ENCODE results near the gene RCCD1.

RCCD1 gene

DNA sequence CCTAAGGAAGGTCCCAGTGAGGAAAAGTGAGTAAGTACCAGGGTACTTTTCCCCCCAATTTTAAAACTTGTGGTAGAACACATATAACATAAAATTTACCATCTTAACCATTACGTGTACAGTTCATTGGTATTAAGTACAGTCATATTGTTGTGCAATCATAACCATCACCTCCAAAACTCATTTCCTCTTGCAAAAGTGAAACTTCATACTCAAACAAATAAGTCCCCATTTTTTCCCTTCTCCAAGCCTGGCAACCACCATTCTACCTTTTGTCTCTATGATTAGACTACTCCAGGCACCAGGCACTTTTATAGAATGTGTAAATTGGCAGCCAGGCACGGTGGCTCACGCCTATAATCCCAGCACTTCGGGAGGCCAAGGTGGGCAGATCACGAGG lies 27.5 kb downstream of the RCCD1 start:
- CTCF ChIA-PET: interaction anchor here (1.1 to 12.5 kb wide), 7 partner anchors 12 to 51 kb away, joined by 3 to 169 read pairs (median 18); partner anchors contain the start of genes HDDC3, PRC1 and RCCD1
- DNase-seq (ENCODE audit: extremely low spot score): no peak
- no peak for TF ChIP-seq CTCF (IDR thresholded peaks at IDR 0.05; ENCODE audit: control extremely low read depth, extremely low read depth, low read depth, missing control alignments)
- POLR2A ChIA-PET: no interaction called here

DNA sequence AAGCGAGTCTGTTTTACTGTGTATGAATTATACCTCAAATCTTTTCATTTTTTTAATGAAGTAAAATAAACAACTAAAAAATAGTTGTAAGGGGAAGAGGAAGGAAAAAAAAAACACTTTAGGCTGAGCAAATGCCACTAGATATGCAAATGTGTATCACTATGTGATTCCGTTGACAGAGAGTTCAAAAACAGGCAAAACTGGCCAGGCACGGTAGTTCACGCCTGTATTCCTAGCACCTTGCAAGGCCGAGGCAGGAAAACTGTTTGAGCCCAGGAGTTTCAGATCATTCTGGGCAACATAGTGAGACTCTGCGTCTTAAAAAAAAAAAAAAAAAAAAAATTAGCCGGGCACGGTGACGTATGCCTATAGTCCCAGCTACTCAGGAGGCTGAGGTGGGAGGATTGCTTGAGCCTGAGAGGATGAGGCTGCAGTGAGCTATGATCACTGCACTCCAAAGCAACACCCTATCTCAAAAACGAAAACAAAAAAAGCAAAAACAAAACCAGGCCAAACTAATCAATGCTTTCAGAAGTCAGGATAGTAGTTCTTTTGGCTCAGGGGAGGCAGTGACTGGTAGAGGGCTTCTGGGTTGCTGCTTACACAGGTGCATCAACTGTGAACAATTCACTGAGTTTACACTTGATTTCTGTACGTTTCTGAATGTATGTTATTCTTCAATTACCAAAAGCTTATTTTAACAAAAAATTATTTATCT lies 32.3 kb downstream of the RCCD1 start:
- ChIA-PET POLR2A (no interaction called here), CTCF (interaction anchor here (0.8 to 12.5 kb wide), 6 partner anchors 16 to 55 kb away, joined by 3 to 169 read pairs (median 4); partner anchors contain the start of genes HDDC3 and RCCD1)
- peak; percentile 38 for DNase-seq (ENCODE audit: extremely low spot score)
- TF ChIP-seq CTCF (IDR thresholded peaks at IDR 0.05; ENCODE audit: control extremely low read depth, extremely low read depth, low read depth, missing control alignments): no peak

DNA sequence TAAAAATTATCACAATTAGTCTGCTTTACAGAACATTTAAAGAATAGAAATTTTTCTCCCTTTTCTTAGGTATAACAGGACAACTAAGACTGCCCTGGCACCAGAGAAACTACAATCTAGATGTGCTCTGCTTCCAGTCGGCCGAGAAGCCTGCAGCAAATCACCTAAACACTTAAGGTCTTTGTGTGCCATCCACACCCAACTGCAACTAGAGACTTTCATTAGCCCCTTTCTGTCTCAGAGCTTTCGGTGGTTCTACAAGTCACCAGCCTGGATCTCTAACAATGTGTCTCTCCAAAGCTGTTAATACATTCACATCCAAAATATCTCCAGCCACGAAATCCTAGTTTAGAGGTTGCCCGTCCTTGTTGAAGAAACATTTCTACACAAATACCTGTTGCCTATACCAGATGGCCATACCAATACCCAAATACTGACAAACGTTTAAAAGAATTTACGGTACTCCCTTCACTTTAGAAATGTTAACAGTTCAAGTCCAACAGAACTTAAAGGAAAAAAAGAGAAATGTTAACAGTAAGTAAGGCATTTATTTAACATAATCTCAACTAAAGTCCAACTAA lies 33.0 kb downstream of the RCCD1 start:
- ChIA-PET CTCF (interaction anchor here (0.9 to 12.5 kb wide), 5 partner anchors 29 to 57 kb away, joined by 3 to 169 read pairs (median 3); partner anchors contain the start of genes HDDC3 and RCCD1), POLR2A (no interaction called here)
- DNase-seq (ENCODE audit: extremely low spot score): no peak
- TF ChIP-seq CTCF (IDR thresholded peaks at IDR 0.05; ENCODE audit: control extremely low read depth, extremely low read depth, low read depth, missing control alignments): no peak

DNA sequence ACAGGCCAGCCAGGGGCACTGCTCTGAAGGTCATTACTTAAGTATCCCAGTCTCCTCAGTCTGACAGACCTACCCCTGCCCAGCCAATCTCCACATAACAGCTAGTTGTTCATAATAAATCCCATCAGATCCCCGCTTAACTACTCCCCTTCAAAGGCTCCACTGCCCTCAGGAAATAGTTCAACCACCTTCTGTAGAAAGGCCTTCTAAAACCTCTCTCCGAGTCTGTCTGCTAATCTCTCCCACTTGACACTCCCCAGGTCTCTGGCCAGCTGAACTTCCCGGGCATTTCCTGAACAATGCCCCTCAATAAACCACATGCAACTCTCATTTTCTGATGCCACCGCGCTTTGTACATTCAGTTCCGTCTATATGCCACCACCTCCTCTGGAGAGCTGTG lies 33.6 kb downstream of the RCCD1 start:
- ChIA-PET CTCF (interaction anchor here (0.9 to 12.5 kb wide), 4 partner anchors 30 to 57 kb away, joined by 3 to 169 read pairs (median 4); partner anchors contain the start of genes HDDC3 and RCCD1), POLR2A (no interaction called here)
- TF ChIP-seq CTCF (IDR thresholded peaks at IDR 0.05; ENCODE audit: control extremely low read depth, extremely low read depth, low read depth, missing control alignments): no peak
- no peak for DNase-seq (ENCODE audit: extremely low spot score)

DNA sequence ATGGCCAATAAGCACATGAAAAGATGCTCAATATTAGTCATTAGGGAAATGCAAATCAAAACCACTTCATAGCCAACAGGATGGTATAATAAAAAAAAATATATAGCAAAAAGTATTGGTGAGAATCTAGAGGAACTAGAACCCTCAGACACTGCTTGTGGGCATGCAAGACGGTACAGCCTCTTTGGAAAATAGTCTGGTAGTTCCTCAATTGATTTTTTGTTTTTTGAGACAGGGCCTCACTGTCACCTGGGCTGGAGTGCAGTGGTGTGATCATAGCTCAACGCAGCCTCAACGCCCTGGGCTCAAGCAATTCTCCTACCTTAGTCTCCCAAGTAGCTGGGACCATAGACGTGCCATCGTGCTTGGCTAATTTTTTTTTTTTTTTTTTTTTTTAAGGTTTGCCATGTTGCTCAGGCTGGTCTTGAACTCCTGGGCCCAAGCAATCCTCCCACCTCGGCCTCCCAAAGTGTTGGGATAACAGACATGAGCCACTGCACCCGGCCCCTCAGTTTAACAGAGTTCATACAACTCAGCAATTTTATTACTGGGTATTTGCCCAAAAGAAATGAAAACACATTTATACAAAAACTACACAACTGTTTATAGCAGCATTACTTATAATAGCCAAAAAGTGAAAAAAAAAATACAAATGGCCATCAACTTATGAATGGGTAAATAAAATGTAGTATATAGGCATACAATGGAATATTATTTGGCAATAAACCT lies 34.5 kb downstream of the RCCD1 start:
- ChIA-PET CTCF (interaction anchor here (1.2 to 1.7 kb wide), 4 partner anchors 10 to 56 kb away, joined by 3 to 5 read pairs (median 4); partner anchors contain the start of gene HDDC3), POLR2A (interaction anchor here (0.5 kb wide), 1 partner anchor 9 kb away, joined by 3 read pairs; no protein-coding TSS in a partner anchor)
- TF ChIP-seq CTCF (IDR thresholded peaks at IDR 0.05; ENCODE audit: control extremely low read depth, extremely low read depth, low read depth, missing control alignments): no peak
- DNase-seq (ENCODE audit: extremely low spot score): no peak

GRCh38 chr15:90990446-90990845 lies 35.8 kb downstream of the RCCD1 start:
- TF ChIP-seq CTCF (IDR thresholded peaks at IDR 0.05; ENCODE audit: control extremely low read depth, extremely low read depth, low read depth, missing control alignments): no peak
- DNase-seq (ENCODE audit: extremely low spot score): no peak
- CTCF ChIA-PET: interaction anchor here (1.2 to 1.7 kb wide), 4 partner anchors 11 to 57 kb away, joined by 3 to 5 read pairs (median 4); partner anchors contain the start of gene HDDC3
- POLR2A ChIA-PET: no interaction called here

All from GM10248 (cell line).